Measurements from ENCODE around the gene PLEKHO2. TPM values are rescaled to one million over a fixed set of nuclear protein-coding genes. Genes with fewer than 3 reads are reported as not detected.

PLEKHO2 gene
- total RNA-seq, 1 experiment from 2014 or later: 2.0 TPM

DNA sequence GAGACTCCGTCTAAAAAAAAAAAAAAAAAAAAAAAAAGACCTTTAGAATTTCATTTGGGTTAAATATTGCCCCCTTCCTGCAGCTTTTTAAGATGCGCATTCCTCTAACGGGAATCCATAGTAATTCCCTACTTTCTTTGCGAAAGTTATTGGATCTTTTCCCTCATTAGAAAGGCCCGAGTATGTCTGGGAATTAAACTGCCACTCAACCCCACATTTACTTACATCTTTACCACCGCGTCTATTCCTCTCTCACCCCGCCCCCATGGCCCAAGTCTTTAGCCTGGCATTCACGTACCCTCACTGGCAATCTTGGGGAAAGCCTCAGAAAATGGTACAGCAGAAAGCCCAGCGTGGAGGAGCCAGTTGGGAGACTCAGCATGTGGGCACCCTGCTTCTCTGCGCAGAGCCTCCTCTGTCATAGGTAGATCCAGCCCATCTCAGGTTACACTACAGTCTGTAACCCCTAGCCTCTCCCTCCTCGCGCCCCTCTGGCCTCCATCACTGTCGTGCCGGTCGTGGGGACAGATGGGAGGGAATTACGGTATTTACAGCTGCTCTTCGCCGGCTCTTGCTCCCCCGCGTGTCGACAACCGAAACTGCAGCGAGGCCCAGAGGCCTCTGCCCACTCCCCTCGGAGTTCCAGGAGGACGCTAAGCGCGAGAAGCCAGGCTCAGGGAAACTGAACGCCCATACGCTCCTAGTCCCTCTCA is 63.6 kb downstream of the PLEKHO2 start:
- Mint-ChIP-seq H3K36me3 (ENCODE audit: insufficient read depth, unreplicated experiment) (no peaks in the 10 kb centered on the region), H3K27me3 (ENCODE audit: insufficient read depth, unreplicated experiment) (no peaks in the 10 kb centered on the region), H3K27ac (ENCODE audit: low read depth, unreplicated experiment) (no peak overlapping the region), H3K4me1 (ENCODE audit: insufficient read depth, unreplicated experiment) (peaks cover 5% of the 10 kb centered on the region), H3K9me3 (ENCODE audit: unreplicated experiment) (no peaks in the 10 kb centered on the region), H3K4me3 (ENCODE audit: unreplicated experiment) (no peak overlapping the region)
- CTCF ChIA-PET: interaction anchor here (0.7 kb wide), 1 partner anchor 79 kb away, joined by 3 read pairs; no protein-coding TSS in a partner anchor
- TF ChIP-seq, protein P1, sequence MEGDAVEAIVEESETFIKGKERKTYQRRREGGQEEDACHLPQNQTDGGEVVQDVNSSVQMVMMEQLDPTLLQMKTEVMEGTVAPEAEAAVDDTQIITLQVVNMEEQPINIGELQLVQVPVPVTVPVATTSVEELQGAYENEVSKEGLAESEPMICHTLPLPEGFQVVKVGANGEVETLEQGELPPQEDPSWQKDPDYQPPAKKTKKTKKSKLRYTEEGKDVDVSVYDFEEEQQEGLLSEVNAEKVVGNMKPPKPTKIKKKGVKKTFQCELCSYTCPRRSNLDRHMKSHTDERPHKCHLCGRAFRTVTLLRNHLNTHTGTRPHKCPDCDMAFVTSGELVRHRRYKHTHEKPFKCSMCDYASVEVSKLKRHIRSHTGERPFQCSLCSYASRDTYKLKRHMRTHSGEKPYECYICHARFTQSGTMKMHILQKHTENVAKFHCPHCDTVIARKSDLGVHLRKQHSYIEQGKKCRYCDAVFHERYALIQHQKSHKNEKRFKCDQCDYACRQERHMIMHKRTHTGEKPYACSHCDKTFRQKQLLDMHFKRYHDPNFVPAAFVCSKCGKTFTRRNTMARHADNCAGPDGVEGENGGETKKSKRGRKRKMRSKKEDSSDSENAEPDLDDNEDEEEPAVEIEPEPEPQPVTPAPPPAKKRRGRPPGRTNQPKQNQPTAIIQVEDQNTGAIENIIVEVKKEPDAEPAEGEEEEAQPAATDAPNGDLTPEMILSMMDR (IDR thresholded peaks at IDR 0.05; ENCODE audit: unreplicated experiment): peak; percentile 62
- intact Hi-C loops (cut with micrococcal nuclease): no loop called here
- POLR2A ChIA-PET: no interaction called here
- DNase-seq (ENCODE audit: unreplicated experiment): peak; percentile 37
- no TSS peak for BruUV-seq (replicated peaks)

DNA sequence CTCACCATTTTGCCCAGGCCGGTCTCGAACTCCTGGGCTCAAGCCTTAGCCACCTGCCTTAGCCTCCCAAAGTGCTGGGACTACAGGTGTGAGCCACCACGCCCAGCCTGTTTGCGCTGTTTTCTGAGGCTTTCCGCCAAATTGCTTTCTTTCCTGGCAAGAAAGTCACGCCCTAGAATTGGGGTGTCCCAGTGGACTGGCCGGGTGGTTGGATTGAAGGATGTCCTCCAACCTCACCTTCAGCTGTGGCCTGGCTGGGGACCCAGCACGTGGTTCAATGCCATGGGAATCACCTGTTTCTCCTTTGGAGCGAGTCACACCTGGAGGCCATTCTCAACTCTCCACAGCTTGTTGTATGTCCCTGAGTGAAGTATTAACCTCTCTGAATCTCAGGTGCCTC is 64.2 kb downstream of the PLEKHO2 start:
- no peak overlapping the region for H3K27ac Mint-ChIP-seq (ENCODE audit: low read depth, unreplicated experiment)
- H3K9me3 Mint-ChIP-seq (ENCODE audit: unreplicated experiment): no peaks in the 10 kb centered on the region
- ChIA-PET CTCF (no interaction called here), POLR2A (interaction anchor here (0.7 kb wide), 1 partner anchor 27 kb away, joined by 3 read pairs; no protein-coding TSS in a partner anchor)
- peaks cover 5% of the 10 kb centered on the region for H3K4me1 Mint-ChIP-seq (ENCODE audit: insufficient read depth, unreplicated experiment)
- TF ChIP-seq, protein P1 (IDR thresholded peaks at IDR 0.05; ENCODE audit: unreplicated experiment): no peak
- no peaks in the 10 kb centered on the region for H3K36me3 Mint-ChIP-seq (ENCODE audit: insufficient read depth, unreplicated experiment)
- DNase-seq (ENCODE audit: unreplicated experiment): no peak
- H3K4me3 Mint-ChIP-seq (ENCODE audit: unreplicated experiment): no peak overlapping the region
- BruUV-seq (replicated peaks): no TSS peak
- intact Hi-C loops (cut with micrococcal nuclease): no loop called here
- no peaks in the 10 kb centered on the region for H3K27me3 Mint-ChIP-seq (ENCODE audit: insufficient read depth, unreplicated experiment)

DNA sequence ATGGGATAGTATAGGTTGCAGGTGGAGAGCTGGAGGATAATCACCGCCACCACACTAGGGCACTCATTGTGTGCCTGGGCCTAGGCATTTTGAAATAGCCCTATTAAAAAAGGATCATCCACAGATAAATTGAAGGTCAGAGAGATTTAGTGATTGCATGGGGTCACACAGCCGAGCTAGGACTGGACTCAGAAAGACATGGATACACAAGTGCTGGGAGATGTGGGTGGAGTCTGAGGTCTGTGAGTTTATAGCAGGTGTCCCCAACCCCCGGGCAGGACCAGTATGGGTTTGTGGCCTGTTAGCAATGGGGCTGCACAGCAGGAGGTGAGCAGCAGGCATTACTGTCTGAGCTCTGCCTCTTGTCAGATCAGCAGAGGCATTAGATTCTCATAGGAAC is 64.7 kb downstream of the PLEKHO2 start:
- TF ChIP-seq, protein P1 (IDR thresholded peaks at IDR 0.05; ENCODE audit: unreplicated experiment): no peak
- Mint-ChIP-seq H3K4me3 (ENCODE audit: unreplicated experiment) (no peak overlapping the region), H3K27me3 (ENCODE audit: insufficient read depth, unreplicated experiment) (no peaks in the 10 kb centered on the region), H3K36me3 (ENCODE audit: insufficient read depth, unreplicated experiment) (no peaks in the 10 kb centered on the region), H3K4me1 (ENCODE audit: insufficient read depth, unreplicated experiment) (peaks cover 5% of the 10 kb centered on the region), H3K9me3 (ENCODE audit: unreplicated experiment) (no peaks in the 10 kb centered on the region), H3K27ac (ENCODE audit: low read depth, unreplicated experiment) (no peak overlapping the region)
- ChIA-PET POLR2A (interaction anchor here (0.7 kb wide), 1 partner anchor 26 kb away, joined by 3 read pairs; no protein-coding TSS in a partner anchor), CTCF (interaction anchor here (0.5 kb wide), 1 partner anchor 1244 kb away, joined by 4 read pairs; no protein-coding TSS in a partner anchor)
- BruUV-seq (replicated peaks): no TSS peak
- DNase-seq (ENCODE audit: unreplicated experiment): no peak
- intact Hi-C loops (cut with micrococcal nuclease): no loop called here

DNA sequence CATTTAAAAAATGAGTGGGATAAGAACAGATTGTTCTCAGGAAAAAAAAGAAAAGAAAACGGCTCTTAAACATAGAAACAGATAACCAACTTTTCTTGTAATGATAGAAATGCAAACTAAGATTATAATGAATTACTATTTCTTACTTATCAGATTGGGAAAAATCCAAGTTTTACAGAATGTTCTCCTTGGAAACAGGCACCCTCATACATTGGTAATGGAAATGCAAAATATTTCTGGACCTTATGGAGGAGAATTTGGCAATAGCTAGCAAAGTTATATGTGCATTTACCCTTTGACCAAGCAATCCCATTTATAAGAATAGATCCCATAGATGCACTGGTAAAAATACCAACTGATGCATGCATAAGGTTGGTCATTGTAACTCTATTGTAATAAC is 66.3 kb downstream of the PLEKHO2 start:
- DNase-seq (ENCODE audit: unreplicated experiment): no peak
- H3K27me3 Mint-ChIP-seq (ENCODE audit: insufficient read depth, unreplicated experiment): no peaks in the 10 kb centered on the region
- H3K4me3 Mint-ChIP-seq (ENCODE audit: unreplicated experiment): no peak overlapping the region
- peaks cover 5% of the 10 kb centered on the region for H3K4me1 Mint-ChIP-seq (ENCODE audit: insufficient read depth, unreplicated experiment)
- CTCF ChIA-PET: no interaction called here
- H3K9me3 Mint-ChIP-seq (ENCODE audit: unreplicated experiment): no peaks in the 10 kb centered on the region
- POLR2A ChIA-PET: no interaction called here
- H3K36me3 Mint-ChIP-seq (ENCODE audit: insufficient read depth, unreplicated experiment): no peaks in the 10 kb centered on the region
- H3K27ac Mint-ChIP-seq (ENCODE audit: low read depth, unreplicated experiment): no peak overlapping the region
- intact Hi-C loops (cut with micrococcal nuclease): no loop called here
- no TSS peak for BruUV-seq (replicated peaks)
- TF ChIP-seq, protein P1 (IDR thresholded peaks at IDR 0.05; ENCODE audit: unreplicated experiment): no peak

Measured in MCF 10A (cell line).